Activated effector memory CD4-positive, alpha-beta T cell treated with Interleukin-2 at 50 U/mL for 16 hours (primary cell): ENCODE results near the gene PCSK1N.
"Not testable (repeated sequence)": the region's sequence is repeated elsewhere in the genome, so short reads cannot be mapped to it uniquely, and the experiment has no call there.

Source experiments
- DNase-seq: peaks from one replicate; pipeline ENCODE4 v3.0.0-alpha.2; 2020

PCSK1N gene

GRCh38 chrX:48819394-48819793 is 16.0 kb downstream of the PCSK1N start:
- not testable (repeated sequence) for DNase-seq

DNA sequence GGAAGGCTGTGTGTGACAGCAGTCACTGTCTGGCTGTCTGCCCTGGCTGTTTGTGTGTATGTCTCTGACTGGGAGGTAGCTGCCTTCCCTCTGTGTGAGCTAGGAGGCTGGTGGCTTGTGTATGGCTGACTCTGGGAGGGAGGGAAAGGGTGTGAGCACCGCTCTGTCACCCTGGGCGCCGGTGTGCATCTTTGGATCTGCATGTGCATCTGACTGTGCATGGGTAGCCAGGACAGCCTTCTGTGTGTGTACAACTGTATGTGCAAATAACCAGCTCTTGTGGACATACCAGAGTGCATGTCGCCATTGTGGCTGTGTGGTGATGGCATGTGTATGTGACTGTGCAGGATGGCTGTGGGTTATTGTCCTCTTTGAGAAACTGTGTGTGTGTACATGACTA is 16.5 kb downstream of the PCSK1N start:
- no peak for DNase-seq

DNA sequence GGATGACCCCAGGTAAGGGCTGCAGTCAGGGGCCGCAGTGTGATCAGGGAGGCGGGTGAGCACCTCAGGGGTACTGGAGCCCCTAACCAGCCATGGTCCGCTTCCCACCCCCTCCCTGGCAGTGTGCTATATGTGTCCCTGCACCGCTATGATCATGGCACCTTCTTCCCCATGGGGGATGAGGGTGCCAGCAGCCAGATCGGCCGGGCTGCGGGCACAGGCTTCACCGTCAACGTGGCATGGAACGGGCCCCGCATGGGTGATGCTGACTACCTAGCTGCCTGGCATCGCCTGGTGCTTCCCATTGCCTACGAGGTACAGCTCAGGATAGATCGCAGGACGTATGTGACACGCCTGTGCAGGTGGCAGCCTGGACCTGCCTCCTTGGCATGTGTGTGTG is 17.3 kb downstream of the PCSK1N start:
- DNase-seq = no peak

GRCh38 chrX:48816014-48816810 is 19.2 kb downstream of the PCSK1N start:
- DNase-seq = no peak

GRCh38 chrX:48815266-48815665 is 20.1 kb downstream of the PCSK1N start:
- no peak for DNase-seq

DNA sequence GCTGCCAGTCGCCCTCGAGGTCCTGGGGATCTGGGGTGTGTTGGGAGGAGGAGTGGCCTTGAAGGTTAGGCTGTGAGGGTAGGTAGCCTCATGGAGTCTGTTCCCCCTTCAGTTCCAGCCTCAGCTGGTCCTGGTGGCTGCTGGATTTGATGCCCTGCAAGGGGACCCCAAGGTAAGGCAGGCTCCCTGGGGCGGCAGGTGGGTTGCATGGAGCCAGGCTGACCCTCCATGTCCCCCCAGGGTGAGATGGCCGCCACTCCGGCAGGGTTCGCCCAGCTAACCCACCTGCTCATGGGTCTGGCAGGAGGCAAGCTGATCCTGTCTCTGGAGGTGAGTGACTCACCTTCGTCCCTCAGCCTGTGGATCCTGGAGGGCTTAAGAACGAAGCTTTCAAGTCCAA is 20.7 kb downstream of the PCSK1N start:
- no peak for DNase-seq

GRCh38 chrX:48813644-48814043 is 21.8 kb downstream of the PCSK1N start:
- DNase-seq = no peak

GRCh38 chrX:48806081-48806480 is 29.3 kb downstream of the PCSK1N start:
- DNase-seq = no peak

DNA sequence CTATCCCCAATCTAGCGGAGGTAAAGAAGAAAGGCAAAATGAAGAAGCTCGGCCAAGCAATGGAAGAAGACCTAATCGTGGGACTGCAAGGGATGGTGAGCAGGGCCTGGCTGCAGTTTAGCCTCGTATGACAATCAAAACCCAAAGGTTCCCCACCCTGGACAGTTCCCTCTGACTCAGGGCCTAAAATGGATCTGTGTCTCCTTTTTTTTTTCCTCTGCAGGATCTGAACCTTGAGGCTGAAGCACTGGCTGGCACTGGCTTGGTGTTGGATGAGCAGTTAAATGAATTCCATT is 32.6 kb downstream of the PCSK1N start:
- no peak for DNase-seq

DNA sequence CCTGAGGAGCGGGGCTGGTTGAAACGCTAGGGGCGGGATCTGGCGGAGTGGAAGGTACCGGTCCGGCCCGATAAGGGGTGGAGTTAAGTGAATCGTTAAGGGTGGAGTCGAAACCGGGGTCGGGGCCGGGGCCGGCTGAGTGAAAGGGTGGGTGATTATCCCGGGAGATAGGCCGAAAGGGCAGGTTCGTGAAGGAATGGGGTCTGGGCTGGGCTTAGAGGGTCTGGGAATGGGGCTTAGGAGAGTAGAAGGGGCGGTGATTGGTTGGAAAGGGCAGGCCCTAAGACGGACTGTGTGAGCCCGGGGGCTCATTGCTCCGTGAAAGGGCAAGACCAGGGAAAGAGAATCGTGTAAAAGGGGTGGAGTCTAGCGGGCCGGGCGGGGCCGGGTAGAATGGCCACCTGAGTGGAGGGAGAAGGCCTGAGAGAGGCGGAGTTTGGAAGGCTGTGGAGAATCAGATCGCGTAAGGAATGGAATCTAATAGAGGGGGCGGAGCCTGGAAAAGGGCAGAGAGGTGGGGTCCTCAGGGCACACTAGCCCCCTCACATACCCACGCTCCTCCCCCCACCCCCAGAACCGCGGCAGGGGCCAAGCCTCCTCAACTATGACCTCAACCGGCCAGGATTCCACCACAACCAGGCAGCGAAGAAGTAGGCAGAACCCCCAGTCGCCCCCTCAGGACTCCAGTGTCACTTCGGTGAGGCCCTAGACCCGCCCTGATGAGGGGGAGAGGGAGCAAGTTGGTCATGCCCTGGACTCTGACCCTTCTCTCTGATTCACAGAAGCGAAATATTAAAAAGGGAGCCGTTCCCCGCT is 33.1 kb downstream of the PCSK1N start:
- no peak for DNase-seq

DNA sequence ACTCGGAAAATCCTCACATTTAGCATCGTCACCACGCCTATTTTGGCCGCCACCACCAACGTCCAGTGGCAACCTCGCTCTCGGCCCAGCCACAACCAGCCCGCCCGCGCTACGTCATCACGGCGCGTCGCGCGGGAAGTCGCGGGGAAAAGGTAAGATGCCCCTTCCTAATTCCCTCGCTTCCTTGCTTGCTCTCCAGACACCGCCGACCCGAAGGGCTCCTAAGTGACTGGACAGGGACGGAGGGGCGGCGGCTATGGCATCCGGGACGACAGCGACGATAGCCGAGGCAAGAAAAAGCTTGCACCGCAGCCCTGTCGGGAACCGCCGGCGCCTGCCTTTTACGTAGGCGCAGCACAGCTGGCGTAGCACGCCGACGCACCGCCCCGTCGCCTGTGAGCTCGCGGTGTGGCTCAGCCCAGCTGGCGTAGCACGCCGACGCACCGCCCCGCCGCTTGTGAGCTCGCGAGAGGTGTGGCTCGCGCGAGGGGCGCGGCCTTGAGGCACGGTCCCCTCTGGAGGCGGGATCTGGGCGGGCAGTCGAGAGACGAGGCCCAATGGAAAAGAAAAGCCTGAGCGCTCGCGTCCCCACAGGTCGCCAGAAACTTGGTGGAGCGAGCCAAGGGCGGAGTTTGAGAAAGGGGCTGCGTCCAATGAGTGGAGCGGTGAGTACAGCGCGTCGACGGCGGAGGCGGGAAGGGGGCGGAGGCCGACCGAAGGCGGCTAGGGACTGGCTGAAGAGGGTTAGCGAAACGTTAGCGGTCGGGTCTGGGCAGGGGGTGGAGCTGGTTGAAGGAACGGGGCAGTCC is 33.9 kb downstream of the PCSK1N start, which contains the start of gene HDAC6:
Gene HDAC6, plus strand, starts transcription at position 788 of the 809 bp plus-strand sequence. CDS start 626 bp downstream, outside the sequence.
- peak; percentile 94 for DNase-seq

GRCh38 chrX:48800574-48801279 is 34.7 kb downstream of the PCSK1N start:
- no peak for DNase-seq

- no peak for DNase-seq
Measured at GRCh38 chrX:48798318-48798717, 37.1 kb downstream of the PCSK1N start.

DNA sequence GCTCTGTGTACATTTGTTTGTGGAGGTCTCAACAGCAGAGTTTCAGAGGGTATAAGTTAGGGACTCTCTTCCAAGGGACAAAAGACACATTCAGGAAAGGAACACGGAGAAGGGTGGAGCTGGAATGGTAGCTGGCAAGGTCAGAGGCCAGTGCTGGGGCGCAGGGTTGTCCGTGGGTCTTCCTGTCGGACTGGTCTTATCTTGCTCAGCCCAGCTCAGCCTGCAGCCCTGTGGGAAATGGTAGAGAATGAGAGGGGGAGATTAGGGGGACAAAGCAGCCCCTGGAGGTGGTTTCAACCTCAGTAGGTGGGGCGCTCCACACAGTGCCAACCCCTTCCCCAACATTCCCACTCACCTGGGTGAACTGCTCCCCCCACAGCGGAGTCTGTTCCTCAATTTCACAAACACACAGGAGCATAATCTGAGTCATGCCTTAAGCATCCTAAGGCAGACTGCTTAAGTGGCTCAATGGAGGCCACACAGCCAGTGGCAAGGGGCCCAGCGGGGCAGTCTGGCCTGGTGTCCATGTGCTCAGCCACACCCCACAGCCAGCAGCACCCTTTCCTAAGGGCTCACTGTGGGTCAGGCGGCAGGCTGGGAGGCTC is 40.4 kb downstream of the PCSK1N start:
- DNase-seq = no peak

- DNase-seq = no peak
Measured at GRCh38 chrX:48794340-48794910, 41.0 kb downstream of the PCSK1N start.

GRCh38 chrX:48793935-48794334 is 41.5 kb downstream of the PCSK1N start:
- DNase-seq = no peak

GRCh38 chrX:48792219-48792618 is 43.2 kb downstream of the PCSK1N start:
- DNase-seq = no peak

GRCh38 chrX:48791063-48791820 is 44.2 kb downstream of the PCSK1N start:
- DNase-seq = no peak

DNA sequence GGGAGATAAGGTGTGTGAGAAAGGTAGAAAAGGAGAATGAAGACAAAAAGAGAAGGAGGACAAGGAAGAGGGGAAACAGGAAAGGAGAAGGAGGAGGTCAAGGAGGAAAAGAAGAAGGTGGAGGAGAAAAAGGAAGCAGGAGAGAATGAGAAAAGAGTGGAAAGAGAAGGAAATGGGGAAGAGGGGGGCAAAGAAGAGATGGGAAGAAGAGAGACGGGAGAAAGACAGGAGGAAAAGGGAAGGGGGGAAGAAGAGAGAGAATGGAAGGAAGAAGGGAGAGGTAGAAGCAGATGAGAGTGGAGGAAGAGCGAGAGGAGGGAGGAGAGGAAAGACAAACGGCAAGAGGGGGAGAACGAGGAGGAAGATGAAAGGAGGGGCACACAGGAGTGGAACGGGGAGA is 44.9 kb downstream of the PCSK1N start:
- no peak for DNase-seq

DNA sequence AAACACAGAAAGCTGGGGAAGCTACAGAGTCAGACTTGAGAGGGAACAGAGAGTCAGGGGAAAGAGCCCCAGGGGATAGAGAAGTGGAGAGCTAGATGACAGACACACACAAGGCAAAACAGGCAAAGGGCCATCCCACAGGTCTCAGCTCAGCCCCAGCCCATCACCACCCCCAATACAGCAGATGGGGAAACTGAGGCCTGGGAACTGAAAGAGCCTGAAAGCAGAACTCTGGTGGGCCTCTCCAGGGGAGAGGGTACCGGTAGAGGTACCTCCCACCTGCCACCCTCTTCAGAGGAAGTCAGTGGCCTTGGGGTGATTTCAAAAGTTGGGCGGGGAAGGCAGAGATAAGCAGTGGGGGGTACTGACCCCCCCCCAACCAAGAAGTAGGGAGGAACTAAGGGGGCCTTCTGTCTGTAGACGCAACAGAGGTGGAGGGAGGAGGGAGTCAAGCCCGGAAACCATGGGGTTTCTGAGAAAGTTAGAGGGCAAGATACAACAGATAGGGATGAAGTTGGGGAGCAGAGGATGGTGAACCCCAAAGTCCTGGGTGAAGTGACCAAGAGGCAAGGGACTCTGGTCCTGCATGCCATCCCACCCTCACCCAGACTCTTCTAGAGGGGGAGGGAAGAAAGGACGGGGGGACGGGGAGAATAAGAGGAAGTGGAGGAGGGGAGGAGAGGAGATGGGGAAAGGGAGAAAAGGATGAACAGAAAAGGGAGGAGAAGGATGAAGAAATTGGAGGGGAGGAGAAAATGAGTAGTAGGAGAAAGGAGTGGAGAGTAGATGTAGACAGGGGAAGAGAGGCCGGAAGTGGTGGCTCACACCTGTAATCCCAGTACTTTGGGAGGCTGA is 45.8 kb downstream of the PCSK1N start:
- no peak for DNase-seq
